K562 (cell line): ENCODE results near the gene UIMC1. TPM values are rescaled to one million over a fixed set of nuclear protein-coding genes. Genes with fewer than 3 reads are reported as not detected.

ENCODE experiments used
- CBFB ChIP-seq: sonication (generic); formaldehyde crosslinking; IDR thresholded peaks from 2 replicates; pipeline ENCODE4 v1.4.0; 2020; ENCODE audit warnings: mild to moderate bottlenecking, missing genetic modification reagents
- CHD1 ChIP-seq: fragments of 200-600 bp; sonication (generic); IDR thresholded peaks from one replicate; pipeline ENCODE4 v1.6.1; 2012; ENCODE audit warnings: mild to moderate bottlenecking, moderate library complexity, low read length, inconsistent platforms
- CREB3L1 ChIP-seq: fragments of 450-650 bp; IDR thresholded peaks from 2 replicates; pipeline ENCODE4 v1.6.1; 2014; ENCODE audit warnings: low read depth, mild to moderate bottlenecking, moderate library complexity, borderline replicate concordance
- HDAC2 ChIP-seq: fragments of 450-650 bp; IDR thresholded peaks from 2 replicates; pipeline ENCODE4 v1.6.1; 2016; ENCODE audit warnings: mild to moderate bottlenecking
- LCOR ChIP-seq: sonication (generic); formaldehyde crosslinking; IDR thresholded peaks from 2 replicates; pipeline ENCODE4 v1.8.0; 2022; ENCODE audit warnings: mild to moderate bottlenecking, missing genetic modification reagents
- POLR2A ChIP-seq: fragments of 450-650 bp; conservative IDR thresholded peaks from 2 replicates; pipeline ENCODE4 v1.6.1; 2016
- PPARD ChIP-seq: fragments of 250-450 bp; sonication (Bioruptor Pico); IDR thresholded peaks from 2 replicates; pipeline ENCODE4 v1.8.0; 2022; ENCODE audit warnings: inconsistent platforms, mild to moderate bottlenecking, moderate library complexity
- PRPF4 ChIP-seq: fragments of 200-400 bp; formaldehyde crosslinking; IDR thresholded peaks from one replicate; pipeline ENCODE4 v1.6.1; 2017; ENCODE audit warnings: low read length, low read depth, mild to moderate bottlenecking; ENCODE audit not compliant: insufficient read depth, poor library complexity, severe bottlenecking
- RERE ChIP-seq: sonication (generic); formaldehyde crosslinking; IDR thresholded peaks from 2 replicates; pipeline ENCODE4 v1.8.0; 2023; ENCODE audit warnings: missing genetic modification reagents, mild to moderate bottlenecking, borderline replicate concordance
- SIN3B ChIP-seq: fragments of 450-650 bp; IDR thresholded peaks from 2 replicates; pipeline ENCODE4 v1.6.1; 2017; ENCODE audit warnings: low read depth, mild to moderate bottlenecking, moderate library complexity
- TBL1XR1 ChIP-seq, 2 experiments: IDR thresholded peaks; 2 replicates each; pipeline ENCODE4 v1.6.1; 2012; ENCODE audit warnings: improper control_type of control experiment in 2 of 2, low read length in 2 of 2, mild to moderate bottlenecking in 1 of 2
- THAP7 ChIP-seq: fragments of 250-450 bp; sonication (Bioruptor Pico); IDR thresholded peaks from 2 replicates; pipeline ENCODE4 v1.5.0; 2021
- USF2 ChIP-seq: sonication (generic); formaldehyde crosslinking; IDR thresholded peaks from 2 replicates; pipeline ENCODE4 v1.5.0; 2020; ENCODE audit warnings: missing genetic modification reagents
- ZBTB26 ChIP-seq: fragments of 450-650 bp; formaldehyde crosslinking; IDR thresholded peaks from 2 replicates; pipeline ENCODE4 v1.4.0; 2022; ENCODE audit warnings: missing genetic modification characterization
- ZNF212 ChIP-seq: fragments of 450-650 bp; formaldehyde crosslinking; IDR thresholded peaks from 2 replicates; pipeline ENCODE4 v1.4.0; 2020; ENCODE audit warnings: mild to moderate bottlenecking
- ZNF695 ChIP-seq: fragments of 450-650 bp; formaldehyde crosslinking; IDR thresholded peaks from 2 replicates; pipeline ENCODE4 v1.4.0; 2020; ENCODE audit warnings: mild to moderate bottlenecking, moderate library complexity
- ZNF778 ChIP-seq: fragments of 450-650 bp; formaldehyde crosslinking; IDR thresholded peaks from 2 replicates; pipeline ENCODE4 v1.4.0; 2020; ENCODE audit warnings: mild to moderate bottlenecking, moderate library complexity
- ZSCAN29 ChIP-seq: fragments of 450-650 bp; IDR thresholded peaks from 2 replicates; pipeline ENCODE4 v1.6.1; 2017
- polyA plus RNA-seq, 8 experiments: library from polyadenylated mRNA; depleted of rRNA in 4 of 8; stranded (reverse) in 5 of 8; unstranded in 3 of 8; fragments of >200 nt; fragmentation: Nextera tagmentation in 2 of 8; fragmentation: Illumina TruSeq in 1 of 8; extraction: Ambion mirVana in 2 of 8; extraction: Trizol in 1 of 8; gene quantifications; 2 replicates each; pipeline versions ENCODE4 v1.2.1 to v1.2.3, GENCODE V29; 2011 to 2014; ENCODE audit warnings: inconsistent platforms in 1 of 8, missing spikeins in 1 of 8
- total RNA-seq, 7 experiments: library from RNA; depleted of rRNA in 6 of 7; stranded (reverse); fragments of >200 nt in 6 of 7; fragmentation: Illumina TruSeq in 2 of 7; extraction: Trizol in 2 of 7; gene quantifications; 2 replicates each; pipeline versions ENCODE4 v1.2.1 to v1.2.3, GENCODE V29; 2011 to 2021; ENCODE audit warnings: low replicate concordance in 1 of 7

UIMC1 gene
- total and polyA plus RNA-seq, 9 of the 15 experiments (the other 6 are each of a cell fraction or from before 2014, with no cell fraction given) = 14.9 to 51.7 (median 36.8) TPM

- TF ChIP-seq RERE (CRISPR knock-in tag) (0 out of 2 replicates have a peak, but pooled peaks have one; percentile 75), CREB3L1 (peak; percentile 91), THAP7 (CRISPR knock-in tag) (no peak), POLR2A (peak; percentile 91), HDAC2 (peak; percentile 19; the same call in 1 of the 2 replicates), SIN3B (peak; percentile 40; the same call in 1 of the 2 replicates), PRPF4 (no peak), USF2 (CRISPR knock-in tag) (no peak), CBFB (peak; percentile 45; the same call in 1 of the 2 replicates), ZBTB26 (CRISPR knock-in tag) (no peak), CHD1 (peak; percentile 74), ZSCAN29 (no peak), PPARD (CRISPR knock-in tag) (no peak), ZNF695 (CRISPR knock-in tag) (no peak), TBL1XR1 (IDR thresholded peaks at IDR 0.05; ENCODE audit: low read length in 2 of 2) (peak in 1 of 2 experiments; percentile 21; a peak in 1 of 4 replicates), ZNF212 (CRISPR knock-in tag) (no peak), LCOR (peak; percentile 79; the same call in 1 of the 2 replicates), ZNF778 (no peak)
Measured at GRCh38 chr5:177022386-177023302, 16.1 kb upstream of the UIMC1 start, which contains the start of gene ZNF346 (continued).
